H54 (cell line): Measurements from ENCODE around the gene ASPHD1.
"Not testable (repeated sequence)": the region's sequence is repeated elsewhere in the genome, so short reads cannot be mapped to it uniquely, and the experiment has no call there.

Source experiments
- DNase-seq: peaks from one replicate; pipeline ENCODE4 v3.0.0; 2011; ENCODE audit warnings: low spot score, mixed read lengths; ENCODE audit not compliant: insufficient read length
- FAIRE-seq: peaks from 3 replicates; lab custom pipeline; 2011; peaks lifted over from hg19 to GRCh38; lab: Jason Lieb, UNC
- POLR2A ChIP-seq: IDR thresholded peaks from 2 replicates; pipeline ENCODE4 v1.6.1; 2011; ENCODE audit warnings: low read depth, mild to moderate bottlenecking, low read length

ASPHD1 gene

DNA sequence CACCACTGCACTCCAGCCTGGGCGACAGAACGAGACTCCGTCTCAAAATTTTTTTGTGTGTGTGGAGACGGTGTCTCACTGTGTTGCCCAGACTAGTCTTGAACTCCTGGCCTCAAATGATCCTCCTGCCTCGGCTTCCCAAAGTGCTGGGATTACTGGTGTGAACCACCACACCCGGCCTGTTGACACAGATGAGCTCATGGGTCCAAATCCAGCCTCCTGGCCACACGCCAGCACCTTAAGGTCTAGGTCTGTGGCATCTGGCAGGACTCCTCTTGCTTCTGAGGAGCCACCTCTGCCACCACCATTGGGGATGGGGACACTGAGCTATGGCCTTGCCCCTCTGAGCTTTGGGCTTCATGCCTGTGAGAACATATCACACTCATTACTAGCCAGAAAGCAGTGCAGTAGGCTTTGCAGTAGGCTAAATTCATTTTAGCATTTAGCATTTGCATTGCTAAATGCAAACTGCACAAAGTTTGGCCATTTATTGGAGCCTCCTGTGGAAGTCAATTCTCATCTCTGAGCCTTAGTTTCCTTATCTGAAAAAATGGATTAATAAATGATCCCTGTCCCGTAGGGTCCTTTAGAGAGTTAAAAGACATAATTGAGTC lies 31.8 kb upstream of the ASPHD1 start:
- FAIRE-seq (no peak), DNase-seq (peak; percentile 29)
- no peak for TF ChIP-seq POLR2A

DNA sequence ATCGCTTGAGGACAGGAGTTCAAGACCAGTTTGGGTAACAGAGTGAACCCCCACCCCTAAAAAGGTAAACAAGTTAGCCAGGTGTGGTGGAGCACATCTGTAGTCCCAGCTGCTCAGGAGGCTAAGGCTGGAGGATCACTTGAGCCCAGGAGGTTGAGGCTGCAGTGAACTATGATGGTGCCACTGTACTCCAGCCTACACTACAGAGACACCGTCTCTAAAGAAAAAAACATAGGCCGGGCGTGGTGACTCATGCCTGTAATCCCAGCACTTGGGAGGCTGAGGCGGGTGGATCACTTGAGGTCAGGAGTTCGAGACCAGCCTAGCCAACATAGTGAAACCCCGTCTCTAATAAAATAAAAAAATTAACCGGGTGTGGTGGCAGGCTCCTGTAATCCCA lies 31.2 kb upstream of the ASPHD1 start:
- not testable (repeated sequence) for FAIRE-seq, DNase-seq

DNA sequence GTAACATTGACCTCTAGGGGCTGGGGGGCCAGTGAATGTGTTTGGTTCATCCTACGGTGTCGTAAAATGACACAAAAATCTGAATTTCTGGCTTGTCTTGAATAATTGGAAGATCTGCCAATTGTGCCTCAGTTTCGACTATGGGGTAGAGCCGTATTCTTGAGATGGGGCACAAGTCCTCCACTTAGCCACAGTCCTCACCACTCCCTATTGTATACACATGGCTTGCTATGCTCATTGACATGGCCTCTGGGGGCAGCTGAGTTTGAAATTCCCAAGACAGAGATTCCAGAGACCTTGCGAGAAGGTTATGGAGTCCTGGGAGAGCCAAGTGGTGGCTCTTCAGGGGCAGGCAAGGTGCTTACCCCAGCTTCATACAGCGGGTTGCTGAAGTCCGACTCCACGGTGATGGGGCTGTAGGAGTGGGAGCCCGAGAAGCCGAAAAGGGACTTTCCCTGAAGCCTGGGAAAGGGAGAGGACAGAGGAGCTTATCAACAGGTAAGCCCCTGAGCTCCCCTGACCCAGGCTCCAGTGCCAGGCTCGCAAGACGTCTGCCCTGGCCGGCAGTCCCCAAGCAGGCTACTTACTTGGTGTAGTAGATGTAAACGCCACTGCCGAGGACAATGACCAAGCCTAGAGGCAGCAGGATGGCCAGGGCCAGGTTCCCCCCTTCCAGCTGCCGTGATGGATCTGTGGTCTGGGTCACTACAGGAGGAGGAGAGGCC lies 28.3 kb upstream of the ASPHD1 start:
- TF ChIP-seq POLR2A, result no peak
- DNase-seq (no peak), FAIRE-seq (no peak)

DNA sequence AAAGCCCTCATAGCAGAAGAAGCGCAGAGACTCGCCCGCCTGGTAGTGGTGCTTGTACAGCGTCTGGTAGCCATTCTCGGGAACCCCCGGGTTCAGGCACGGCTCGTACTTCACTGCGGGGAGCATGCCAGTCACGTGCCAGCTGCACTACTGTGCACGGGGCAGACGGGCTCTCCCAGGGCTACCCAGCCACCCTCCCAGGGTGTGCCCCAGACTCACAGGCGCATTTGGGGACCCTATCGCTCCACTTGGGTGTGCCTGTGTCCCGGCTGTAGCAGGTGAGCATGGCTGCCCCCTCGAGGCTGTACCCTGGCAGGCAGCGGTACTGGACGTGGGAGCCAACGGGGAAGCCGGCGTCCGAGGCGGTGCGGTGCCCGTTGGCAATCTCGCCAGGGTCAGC lies 27.0 kb upstream of the ASPHD1 start:
- TF ChIP-seq POLR2A, result no peak
- DNase-seq, result no peak
- FAIRE-seq, result no peak

DNA sequence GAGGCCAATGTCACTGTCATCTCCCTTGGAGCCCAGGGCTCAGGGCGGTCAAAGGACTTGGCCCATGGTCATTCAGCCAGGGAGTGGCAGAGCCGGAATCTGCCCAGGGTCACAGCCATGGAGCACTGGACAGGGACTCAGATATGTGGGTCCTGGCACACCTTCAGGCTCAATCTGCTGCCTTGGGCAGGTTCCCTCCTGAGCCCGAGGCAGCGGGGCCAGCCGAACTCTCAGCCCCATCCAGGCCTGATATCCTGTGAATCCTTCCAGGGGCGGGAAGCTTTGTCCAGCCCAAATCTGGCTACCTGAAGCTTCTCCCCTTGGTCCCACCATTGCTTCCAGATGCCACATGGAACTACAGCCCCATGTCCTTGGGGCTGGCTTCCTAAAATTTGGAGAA lies 25.1 kb upstream of the ASPHD1 start:
- FAIRE-seq (no peak), DNase-seq (no peak)
- no peak for TF ChIP-seq POLR2A

DNA sequence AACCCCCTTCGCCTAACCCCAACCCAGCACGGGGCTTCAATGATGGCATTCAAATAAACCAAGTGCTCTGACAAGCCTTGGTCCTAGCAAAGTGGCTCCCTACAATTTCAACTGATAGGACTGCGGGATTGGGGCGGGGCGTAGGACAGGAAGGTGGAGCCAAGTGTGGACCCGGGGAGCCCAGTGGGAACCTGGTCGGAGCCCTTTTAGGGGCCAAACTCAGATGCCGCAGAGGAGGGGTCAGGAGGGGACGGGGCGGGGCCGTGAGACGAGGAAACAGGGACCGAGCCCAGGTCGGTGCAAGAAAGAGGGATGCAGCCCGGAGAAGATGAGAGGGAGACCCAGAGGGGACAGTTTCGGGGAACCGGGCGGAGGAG lies 24.1 kb upstream of the ASPHD1 start:
- FAIRE-seq (no peak), DNase-seq (no peak)
- no peak for TF ChIP-seq POLR2A

DNA sequence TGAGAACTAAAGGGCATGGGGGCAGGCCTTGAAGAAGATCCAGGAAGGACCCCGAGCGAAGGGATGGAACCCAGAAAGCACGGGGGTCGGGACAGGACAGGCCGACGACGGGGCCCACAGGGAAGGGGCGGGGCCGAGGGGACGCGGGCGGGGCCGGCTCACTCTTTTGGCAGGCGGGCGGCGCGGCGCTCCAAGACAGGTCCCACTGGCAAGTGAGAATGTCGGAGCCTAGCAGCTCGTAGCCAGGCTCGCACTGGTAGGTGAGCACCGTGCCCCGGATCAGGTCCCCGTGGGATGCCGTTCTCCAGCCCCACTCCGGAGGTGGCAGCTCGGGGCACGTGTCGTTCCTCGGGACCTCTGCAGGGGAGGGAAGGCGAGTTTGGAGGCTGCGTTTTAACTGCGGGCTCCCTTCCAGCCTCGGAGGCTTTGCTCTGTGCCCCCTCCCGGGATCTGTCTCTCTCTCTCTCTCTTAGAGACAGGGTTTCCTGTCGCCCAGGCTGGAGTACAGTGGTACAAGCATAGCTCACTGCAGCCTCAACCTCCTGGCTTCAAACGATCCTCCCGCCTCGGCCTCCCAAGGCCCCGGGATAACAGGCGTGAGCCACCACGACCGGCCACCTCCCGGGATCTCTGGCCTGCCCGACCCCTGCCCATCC lies 23.6 kb upstream of the ASPHD1 start:
- no peak for TF ChIP-seq POLR2A
- DNase-seq (no peak), FAIRE-seq (no peak)

DNA sequence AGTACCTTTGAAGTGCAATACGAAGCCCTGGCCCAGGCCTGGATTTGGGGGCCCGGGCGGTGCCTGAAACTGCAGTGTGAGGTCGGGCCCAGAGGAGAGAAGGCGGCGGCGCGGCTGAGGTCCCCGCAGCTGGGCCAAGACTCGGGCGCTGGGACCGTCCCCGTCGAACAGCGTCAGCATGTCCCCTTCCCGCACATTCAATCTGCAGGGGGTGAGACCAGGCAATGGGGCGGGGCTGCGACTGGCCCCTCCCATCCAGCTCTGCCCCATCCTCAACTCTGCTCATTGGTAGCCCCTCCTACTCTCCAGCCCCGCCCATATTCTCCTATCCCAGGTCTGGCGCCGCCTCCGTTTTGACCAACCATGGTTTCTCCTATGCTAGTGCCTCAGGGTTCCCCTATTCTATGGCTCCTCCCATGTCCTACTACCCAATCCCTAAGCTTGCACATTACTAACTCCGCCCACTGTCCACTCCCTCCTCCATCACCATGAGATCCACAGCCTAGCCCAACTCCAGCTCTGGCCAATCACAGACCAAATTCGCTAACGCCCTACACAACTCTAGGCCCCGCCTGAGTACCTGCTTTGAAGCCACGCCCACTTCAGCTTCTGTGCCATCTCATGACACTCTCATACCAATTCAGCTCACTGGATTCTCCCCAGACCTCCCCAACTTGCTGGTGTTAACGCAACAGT lies 22.9 kb upstream of the ASPHD1 start:
- FAIRE-seq (no peak), DNase-seq (peak; percentile 56)
- TF ChIP-seq POLR2A, result no peak

DNA sequence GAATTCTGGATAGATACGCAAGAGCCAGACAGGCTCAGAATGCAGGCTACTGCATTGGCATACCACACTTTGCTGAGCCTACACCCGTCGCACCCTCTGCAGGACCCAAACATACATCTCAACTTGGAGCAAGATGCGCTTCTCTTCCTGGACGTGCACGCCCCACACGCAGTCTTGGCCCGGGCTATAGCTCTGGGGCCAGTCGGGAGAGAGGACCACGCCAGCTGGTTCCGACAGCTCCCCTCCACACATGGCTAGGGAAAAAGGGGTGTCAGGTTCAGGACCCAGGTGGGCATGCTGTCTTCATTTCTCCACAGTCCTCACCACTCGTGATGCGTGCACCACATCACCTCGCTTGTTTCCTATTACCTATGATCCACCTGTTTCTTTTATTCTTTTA lies 22.1 kb upstream of the ASPHD1 start:
- FAIRE-seq (no peak), DNase-seq (no peak)
- no peak for TF ChIP-seq POLR2A

DNA sequence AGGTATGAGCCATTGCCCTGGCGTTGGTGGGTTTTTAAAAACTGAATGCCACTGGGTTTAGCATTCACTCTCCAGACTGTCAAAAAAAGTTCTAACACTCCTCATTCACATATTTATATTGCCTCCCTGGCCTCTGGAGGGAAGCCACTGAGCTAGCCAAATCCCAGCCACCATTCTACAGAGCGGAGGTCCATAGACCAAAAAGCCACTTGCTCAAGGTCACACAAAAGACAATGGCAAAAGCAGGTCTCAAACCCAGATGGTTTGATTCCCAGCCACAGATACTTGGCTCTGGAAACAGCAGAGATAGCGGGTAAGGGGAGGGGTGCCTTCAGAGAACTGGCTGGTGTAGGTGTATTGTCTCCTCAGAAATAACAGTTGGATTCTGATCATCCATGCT lies 19.2 kb upstream of the ASPHD1 start:
- FAIRE-seq, result no peak
- no peak for TF ChIP-seq POLR2A
- DNase-seq, result no peak

DNA sequence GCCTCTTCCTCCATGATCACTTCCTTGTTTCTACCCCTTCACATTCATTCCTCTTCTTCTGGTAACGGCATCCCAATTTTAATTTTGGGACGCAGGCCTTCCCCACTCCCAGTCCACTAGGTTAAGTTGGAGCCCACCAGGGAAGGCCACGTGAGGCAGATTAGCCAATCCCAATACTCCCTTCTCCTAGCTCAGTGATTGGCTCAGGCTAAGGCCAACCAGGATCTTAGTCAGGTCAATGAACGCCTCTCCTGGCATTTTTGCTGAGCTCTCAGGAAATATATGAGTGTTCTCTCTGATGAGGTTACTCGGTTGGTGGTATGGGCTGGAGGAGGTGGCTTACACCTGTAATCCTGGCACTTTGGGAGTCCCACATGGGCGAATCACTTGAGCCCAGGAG lies 16.3 kb upstream of the ASPHD1 start:
- FAIRE-seq (no peak), DNase-seq (no peak)
- TF ChIP-seq POLR2A, result no peak

DNA sequence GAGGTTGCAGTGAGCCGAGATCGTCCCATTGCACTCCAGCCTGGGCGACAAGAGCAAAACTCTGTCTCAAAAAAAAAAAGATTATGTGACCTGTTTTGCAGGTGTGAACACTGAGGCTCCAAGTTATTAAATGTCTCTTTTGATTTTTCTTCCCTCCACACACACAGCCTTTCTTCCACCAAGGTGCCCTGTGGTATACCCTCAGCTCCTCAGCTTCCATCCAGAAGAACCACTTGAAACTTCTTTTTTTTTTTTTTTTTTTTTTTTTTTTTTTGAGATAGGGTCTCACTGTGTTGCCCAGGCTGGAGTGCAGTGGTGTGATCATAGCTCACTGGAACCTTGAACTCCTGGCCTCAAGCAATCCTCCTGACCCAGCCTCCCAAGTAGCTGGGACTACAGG lies 10.9 kb upstream of the ASPHD1 start:
- FAIRE-seq, DNase-seq: not testable (repeated sequence)

DNA sequence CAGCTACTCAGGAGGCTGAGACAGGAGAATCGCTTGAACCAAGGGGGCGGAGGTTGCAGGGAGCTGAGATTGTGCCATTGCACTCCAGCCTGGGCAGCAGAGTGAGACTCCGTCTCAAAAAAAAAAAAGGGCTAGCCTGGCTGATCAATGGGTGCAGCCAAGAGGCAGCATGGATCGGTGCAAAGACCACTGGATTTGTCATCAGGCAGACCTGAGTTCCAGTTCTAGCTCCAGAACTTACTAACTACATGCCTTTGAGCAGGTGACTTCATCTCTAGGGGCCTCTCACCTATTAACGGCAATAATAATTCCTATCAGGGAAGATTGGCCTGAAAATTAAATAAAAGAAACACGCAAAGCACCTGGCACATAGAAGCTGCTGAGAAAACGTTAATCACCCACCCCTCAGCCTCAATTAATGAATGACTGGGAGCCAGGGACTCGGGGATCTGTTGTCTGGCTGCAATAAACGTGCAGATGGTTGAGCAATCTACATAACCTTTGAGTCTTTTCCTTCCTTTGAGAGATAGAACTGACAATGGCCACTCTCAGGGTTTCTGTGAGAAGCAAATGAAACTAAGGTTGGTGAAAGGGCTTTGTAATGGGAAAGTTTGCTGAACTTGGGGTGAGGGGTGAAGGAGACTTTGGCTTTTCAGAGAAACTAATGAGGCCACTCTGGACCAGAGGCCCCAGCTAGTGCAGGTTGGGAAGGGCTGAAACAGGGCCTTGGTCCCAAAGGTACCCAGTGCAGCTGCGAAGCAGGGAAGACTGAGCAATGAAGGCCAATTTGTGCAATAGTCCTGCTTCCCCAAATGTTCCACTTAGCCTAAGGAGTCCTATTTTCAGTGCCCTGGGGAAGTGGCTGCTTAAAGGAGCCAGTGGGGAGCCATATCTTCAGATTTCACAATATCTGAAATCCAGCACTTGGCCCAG lies 8.5 kb upstream of the ASPHD1 start:
- FAIRE-seq (no peak), DNase-seq (no peak)
- TF ChIP-seq POLR2A, result no peak
